ENCODE measurements around the gene POSTN. TPM values are rescaled to one million over a fixed set of nuclear protein-coding genes. Genes with fewer than 3 reads are reported as not detected.

POSTN gene
- total and polyA plus RNA-seq, 2 of the 4 experiments (the other 2 are of a cell fraction), result 32.6 to 44.7 TPM

- intact Hi-C loops (cut with micrococcal nuclease) (no loop called here), dilution Hi-C loops (cut with HindIII; ENCODE audit: low sequenced_read_pairs, unreplicated experiment) (no loop called here), in situ Hi-C loops (cut with MboI; ENCODE audit: low sequenced_read_pairs) (no loop called here)
- no peaks in the 10 kb centered on the region for H3K9me1 ChIP-seq (ENCODE audit: insufficient read depth, low read length)
- H3K18ac ChIP-seq (ENCODE audit: low read depth, low read length), result no peak overlapping the region
- no TSS peak for BruUV-seq (replicated peaks)
- no peak for ATAC-seq (ENCODE audit: low read depth)
- H3K79me1 ChIP-seq (ENCODE audit: low read depth in 1 of 2, low read length in 2 of 2), result no peaks in the 10 kb centered on the region
- WGBS, 2 experiments (ENCODE audit: extremely low coverage in 2 of 2, insufficient read length in 1 of 2), result no CpG with 5 or more reads among the region's 2 CpGs
- H3K36me3 ChIP-seq (ENCODE audit: control insufficient read depth, insufficient read depth, low read length), result no peaks in the 10 kb centered on the region
- POLR2A ChIA-PET (ENCODE audit: unreplicated experiment), result no interaction called here
- no peak overlapping the region for H4K91ac ChIP-seq (ENCODE audit: insufficient read depth, low read depth, low read length)
- no peaks in the 10 kb centered on the region for H4K20me1 ChIP-seq (ENCODE audit: insufficient read depth, low read length)
- no peak overlapping the region for H2BK120ac ChIP-seq (ENCODE audit: low read depth, low read length)
- no peak overlapping the region for H3K4ac ChIP-seq (ENCODE audit: low read depth, low read length)
- H4K5ac ChIP-seq (ENCODE audit: low read depth, low read length), result no peak overlapping the region
- peaks cover 2% of the 10 kb centered on the region; the same call in 1 of the 2 replicates for H3K4me1 ChIP-seq (ENCODE audit: control insufficient read depth, insufficient read depth, low read length)
- H3K23ac ChIP-seq (ENCODE audit: low read depth, low read length), result no peak overlapping the region
- H2BK20ac ChIP-seq (ENCODE audit: low read depth, low read length), result no peak overlapping the region
- no peak overlapping the region for H3K4me3 ChIP-seq (ENCODE audit: insufficient read depth, low read depth, low read length)
- no peak overlapping the region for H2AK5ac ChIP-seq (ENCODE audit: low read depth, low read length)
- peaks cover 6% of the 10 kb centered on the region; the same call in 1 of the 2 replicates for H3K9me3 ChIP-seq (ENCODE audit: control insufficient read depth, insufficient read depth, low read length)
- H3K56ac ChIP-seq (ENCODE audit: extremely low read depth, insufficient read depth, low read length), result no peak overlapping the region
- H3K9ac ChIP-seq (ENCODE audit: low read depth, low read length), result no peak overlapping the region
- H2AK9ac ChIP-seq (replicated peaks; ENCODE audit: low read depth, low read length, poor library complexity), result no peak overlapping the region
- no peak overlapping the region for H4K8ac ChIP-seq (ENCODE audit: low read depth in 2 of 2, low read length in 2 of 2)
- H3K27ac ChIP-seq (ENCODE audit: insufficient read depth, low read length), result no peak overlapping the region
- no peak overlapping the region for H3K4me2 ChIP-seq (ENCODE audit: low read depth, low read length)
- no peaks in the 10 kb centered on the region for H3K27me3 ChIP-seq (ENCODE audit: control insufficient read depth, insufficient read depth, low read length)
- DNase-seq, result no peak
- H2AFZ ChIP-seq (replicated peaks; ENCODE audit: low read length, poor library complexity), result no peak overlapping the region
- TF ChIP-seq CEBPB (IDR thresholded peaks at IDR 0.05; ENCODE audit: low read depth, low read length) (no peak), SMC3 (IDR thresholded peaks at IDR 0.05; ENCODE audit: low read depth, low read length) (no peak), MAZ (IDR thresholded peaks at IDR 0.05; ENCODE audit: borderline replicate concordance, low read depth, low read length) (no peak), POLR2A (IDR thresholded peaks at IDR 0.05; ENCODE audit: low read depth, low read length) (no peak)
- no peak overlapping the region for H2BK5ac ChIP-seq (ENCODE audit: low read depth, low read length, poor library complexity, severe bottlenecking)
- no peak overlapping the region for H3K14ac ChIP-seq (replicated peaks; ENCODE audit: low read depth, low read length)
- no peak overlapping the region for H2BK15ac ChIP-seq (ENCODE audit: low read depth, low read length)
- CTCF ChIA-PET, result interaction anchor here (0.6 kb wide), 1 partner anchor 67 kb away, joined by 5 read pairs; no protein-coding TSS in a partner anchor
These were observed 63.1 kb downstream of the POSTN start for GRCh38 chr13:37535501-37535900.
